ENCODE results near the gene TUBGCP2.
A peak's percentile ranks its signal among the peaks of the same experiment; 100 is the strongest.

The TUBGCP2 gene

GRCh38 chr10:133341983-133342382 lies 33.3 kb upstream of the TUBGCP2 start:
- DNase-seq (ENCODE audit: low read depth in 2 of 2) = no peak

DNA sequence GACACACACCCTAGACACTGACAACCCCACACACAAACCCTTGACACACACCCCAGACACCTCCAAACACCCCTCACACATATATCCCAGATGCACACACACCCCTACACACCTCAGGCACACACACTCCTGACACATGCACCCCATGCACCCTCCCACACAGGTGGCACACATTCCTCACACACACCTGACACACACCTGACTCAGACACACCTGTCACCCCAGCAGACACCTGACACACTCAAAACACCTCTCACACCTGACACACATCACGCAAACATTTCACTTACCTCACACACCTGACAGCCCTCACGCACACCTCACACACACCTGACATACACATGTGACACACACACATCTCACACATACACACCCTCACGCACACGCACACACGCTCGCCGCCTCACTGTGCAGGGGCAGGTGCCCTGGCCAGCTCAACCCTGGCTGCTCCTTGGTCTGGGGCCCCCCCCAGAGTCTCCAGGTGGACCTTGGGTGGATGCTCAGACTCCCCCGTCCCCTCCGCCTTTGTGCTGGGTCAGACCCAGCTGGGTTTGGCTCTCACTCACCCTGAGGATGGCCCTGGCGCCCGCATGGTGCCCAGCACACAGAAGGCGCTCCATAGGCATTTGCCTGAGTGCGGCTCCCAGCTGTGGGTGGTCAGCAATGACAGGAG lies 31.2 kb upstream of the TUBGCP2 start:
- DNase-seq (ENCODE audit: low read depth in 2 of 2) = no peak

GRCh38 chr10:133338080-133339071 lies 29.7 kb upstream of the TUBGCP2 start:
- no peak for DNase-seq (ENCODE audit: low read depth in 2 of 2)

DNA sequence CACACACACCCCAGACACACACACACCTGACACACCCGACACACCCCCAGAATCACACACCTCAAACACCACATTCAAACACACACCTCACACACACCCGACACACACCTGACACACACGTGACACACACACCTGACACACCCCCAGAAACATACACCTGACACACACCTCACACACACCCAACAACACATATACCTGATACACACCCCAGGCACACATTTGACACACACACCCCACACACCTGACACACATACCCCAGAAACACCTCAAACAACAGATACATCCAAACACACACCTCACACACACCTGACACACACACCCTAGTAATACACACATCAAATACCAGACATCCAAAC lies 28.7 kb upstream of the TUBGCP2 start:
- no peak for DNase-seq (ENCODE audit: low read depth in 2 of 2)

GRCh38 chr10:133336577-133337369 lies 28.1 kb upstream of the TUBGCP2 start, which contains the start of gene CALY:
Gene CALY (minus strand): TSS chr10:133336896. CDS start chr10:133328989, 7,907 bp downstream.
- DNase-seq (ENCODE audit: low read depth in 2 of 2) = peak; percentile 40 to 44

DNA sequence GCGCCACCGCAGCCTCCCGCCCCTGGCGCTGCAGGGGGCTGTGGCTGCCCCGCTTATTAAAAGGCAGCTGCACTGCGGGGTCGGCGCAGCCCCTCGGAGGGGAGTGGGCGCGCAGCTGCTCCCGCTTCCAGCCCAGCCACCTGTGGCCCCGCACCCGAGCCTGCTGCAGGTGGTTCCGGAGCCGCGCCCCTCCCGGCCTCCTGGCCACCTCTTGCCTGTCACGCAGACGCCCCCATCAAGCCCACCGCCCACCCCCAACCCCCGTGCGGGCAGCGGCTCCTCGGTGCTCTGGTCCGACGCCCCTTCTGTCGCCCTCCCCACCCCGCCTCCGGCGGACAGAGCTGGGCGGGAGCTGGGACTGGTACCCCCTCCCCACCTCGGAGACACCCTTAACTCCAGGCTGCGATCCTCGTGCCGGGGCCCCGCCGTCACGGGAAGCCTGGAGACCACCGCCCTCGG lies 27.5 kb upstream of the TUBGCP2 start:
- DNase-seq (ENCODE audit: low read depth in 2 of 2) = no peak

- peak; percentile 47 to 67 for DNase-seq (ENCODE audit: low read depth in 2 of 2)
Measured at GRCh38 chr10:133335246-133336117, 26.8 kb upstream of the TUBGCP2 start.

DNA sequence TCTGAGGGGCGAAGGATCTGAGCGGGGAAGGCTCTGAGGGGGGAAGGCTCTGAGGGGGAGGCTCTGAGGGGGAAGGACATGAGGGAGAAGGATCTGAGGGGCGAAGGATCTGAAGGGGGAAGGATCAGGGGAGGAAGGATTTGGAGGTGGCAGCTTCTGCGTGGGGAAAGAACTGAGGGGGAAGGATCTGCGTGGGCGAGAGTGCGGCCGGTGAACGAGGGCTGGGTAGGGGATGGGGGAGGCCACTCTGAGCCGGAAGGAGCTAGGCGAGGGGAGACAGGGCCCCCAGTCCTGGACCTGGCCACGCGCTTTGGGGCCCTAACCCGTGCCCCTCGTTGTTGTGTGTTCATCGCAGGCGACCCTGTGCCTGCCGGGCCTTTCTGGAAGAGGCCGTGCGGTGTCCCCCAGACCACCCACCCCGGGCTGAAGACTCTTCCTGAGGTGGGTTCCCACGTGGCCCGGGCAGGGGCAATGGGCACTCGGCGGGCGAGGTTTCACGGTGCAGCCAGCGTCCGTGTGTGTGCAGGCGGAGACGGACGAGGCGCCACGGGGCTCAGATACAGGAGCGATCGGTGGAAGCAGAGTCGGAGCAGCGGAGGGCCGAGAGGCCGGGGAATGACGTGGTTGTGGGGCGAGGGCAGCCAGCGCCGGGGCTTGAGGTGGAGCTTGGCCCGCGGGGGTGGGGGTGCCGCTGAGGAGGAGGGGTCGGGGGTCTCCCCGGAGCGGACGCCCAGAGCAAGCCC lies 26.0 kb upstream of the TUBGCP2 start:
- DNase-seq (ENCODE audit: low read depth in 2 of 2) = no peak

GRCh38 chr10:133332936-133333699 lies 24.4 kb upstream of the TUBGCP2 start:
- no peak for DNase-seq (ENCODE audit: low read depth in 2 of 2)

GRCh38 chr10:133329491-133330202 lies 21.0 kb upstream of the TUBGCP2 start:
- DNase-seq (ENCODE audit: low read depth in 2 of 2) = peak; percentile 81 to 87

- DNase-seq (ENCODE audit: low read depth in 2 of 2) = no peak
Measured at GRCh38 chr10:133328358-133329343, 20.0 kb upstream of the TUBGCP2 start.

DNA sequence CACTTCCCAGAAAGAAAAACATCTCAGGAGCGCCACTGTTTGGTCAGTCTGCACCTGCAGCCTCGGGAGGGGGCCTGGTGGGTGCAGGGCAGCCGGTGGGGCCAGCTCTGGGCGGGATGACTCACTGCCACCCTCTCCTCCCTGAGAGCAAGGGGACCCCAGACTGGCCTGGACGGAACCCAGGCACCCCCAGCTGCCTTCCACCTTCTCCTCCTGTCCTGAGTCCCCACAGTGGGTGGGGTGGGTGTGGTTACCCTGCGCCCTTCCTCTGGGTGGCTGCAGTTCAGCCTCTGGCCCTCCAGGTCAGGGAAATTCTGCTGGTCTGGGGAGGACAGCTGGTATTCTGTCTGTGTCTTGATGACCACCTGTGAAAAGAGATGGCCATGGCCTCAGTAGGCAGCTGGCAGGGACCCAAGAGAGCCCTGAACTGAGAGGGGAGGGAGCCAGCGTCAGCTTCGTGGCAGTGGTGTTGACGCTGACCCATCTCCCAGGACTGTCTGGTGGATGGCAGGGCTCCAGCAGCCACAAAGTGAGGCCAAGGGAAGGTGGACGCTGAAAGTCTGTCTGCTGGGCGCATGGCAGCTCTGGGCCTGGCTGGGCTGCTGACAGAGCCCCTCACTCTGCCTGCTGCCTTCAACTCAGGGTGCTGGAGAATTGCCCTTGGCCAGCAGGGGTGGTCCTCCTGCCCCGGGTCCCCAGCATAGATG lies 19.1 kb upstream of the TUBGCP2 start:
- no peak for DNase-seq (ENCODE audit: low read depth in 2 of 2)

DNA sequence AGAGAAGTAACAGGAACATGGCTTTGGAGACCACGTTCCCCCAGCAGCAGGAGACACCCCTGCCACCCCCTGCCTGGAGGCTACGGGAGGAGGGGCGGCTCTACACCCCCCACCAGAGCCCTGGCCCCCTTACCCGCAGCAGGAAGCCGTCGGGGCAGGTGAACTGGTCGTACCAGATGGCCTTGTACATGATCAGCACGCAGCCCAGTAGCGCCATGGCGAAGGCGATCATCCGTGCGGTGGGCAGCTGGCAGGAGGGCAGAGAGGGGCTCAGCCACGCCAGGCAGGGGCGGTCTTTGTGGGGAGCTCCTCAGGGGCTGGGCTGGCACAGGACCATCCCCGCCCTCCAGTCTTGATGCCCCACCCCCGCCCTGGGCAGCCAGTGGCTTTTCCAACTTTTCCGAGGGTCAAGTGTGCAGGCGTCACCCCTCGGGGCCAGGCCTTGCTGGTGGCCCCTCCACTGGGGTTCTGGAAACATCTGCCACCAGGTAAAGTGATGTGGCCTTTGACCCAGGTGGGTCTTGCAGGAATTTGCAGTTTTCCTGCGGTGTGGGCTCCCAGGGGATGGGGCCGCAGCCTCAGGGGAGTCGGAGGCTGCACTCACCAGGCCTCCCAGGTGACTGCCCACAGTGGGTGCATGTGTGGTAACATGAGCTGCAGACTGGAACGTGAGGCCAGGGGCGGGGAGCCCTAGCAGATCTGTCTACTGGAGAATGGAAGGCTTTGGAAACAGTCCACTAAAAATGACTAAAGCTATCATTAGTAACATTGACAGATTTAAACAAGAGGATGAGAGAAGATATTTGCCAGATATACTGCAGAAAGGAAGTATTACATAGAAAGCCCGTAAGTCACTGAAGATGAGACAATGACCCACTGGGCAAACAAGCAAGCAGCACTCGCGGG lies 18.3 kb upstream of the TUBGCP2 start:
- no peak for DNase-seq (ENCODE audit: low read depth in 2 of 2)

GRCh38 chr10:133326223-133326551 lies 17.5 kb upstream of the TUBGCP2 start:
- DNase-seq (ENCODE audit: low read depth in 2 of 2) = no peak

- no peak for DNase-seq (ENCODE audit: low read depth in 2 of 2)
Measured at GRCh38 chr10:133325440-133326222, 17.0 kb upstream of the TUBGCP2 start.
